Measurements from ENCODE around the gene CXCL16. TPM values are rescaled to one million over a fixed set of nuclear protein-coding genes. Genes with fewer than 3 reads are reported as not detected.

CXCL16 gene
- total RNA-seq, 1 experiment from 2014 or later = 44.8 TPM

GRCh38 chr17:4709794-4710692, 29.7 kb downstream of the CXCL16 start, which contains the start of gene ARRB2 (continued):
- TF ChIP-seq REST (IDR thresholded peaks at IDR 0.05; ENCODE audit: low read depth) = no peak
- TF ChIP-seq JUND (IDR thresholded peaks at IDR 0.05) = no peak
- no peak for TF ChIP-seq SRF (IDR thresholded peaks at IDR 0.05; ENCODE audit: low read depth)
- no peak for TF ChIP-seq POLR2A (IDR thresholded peaks at IDR 0.05; ENCODE audit: borderline replicate concordance, extremely low read depth, insufficient read depth, insufficient read length)
- no peak for TF ChIP-seq ELF1 (IDR thresholded peaks at IDR 0.05; ENCODE audit: borderline replicate concordance, low read depth)

- H2AFZ ChIP-seq (ENCODE audit: low read depth, low read length, poor library complexity, severe bottlenecking) = no peak overlapping the region
- TF ChIP-seq RAD21 (IDR thresholded peaks at IDR 0.05; ENCODE audit: low read depth) (no peak), ZNF274 (IDR thresholded peaks at IDR 0.05; ENCODE audit: low read depth, low read length) (no peak), POLR2AphosphoS5 (IDR thresholded peaks at IDR 0.05; ENCODE audit: low read depth, low read length) (peak; percentile 51), SIN3A (IDR thresholded peaks at IDR 0.05; ENCODE audit: low read depth) (no peak), SP1 (IDR thresholded peaks at IDR 0.05; ENCODE audit: low read depth) (peak; percentile 28; the same call in 1 of the 2 replicates)
- H3K79me2 ChIP-seq (ENCODE audit: insufficient read depth, low read length) = peaks cover 34% of the 10 kb centered on the region
- no peak overlapping the region for H3K27ac ChIP-seq (ENCODE audit: low read depth, low read length)
- H3K36me3 ChIP-seq (ENCODE audit: control insufficient read depth in 1 of 2, insufficient read depth in 2 of 2, low read length in 2 of 2) = no peaks in the 10 kb centered on the region
- CTCF ChIA-PET = interaction anchor here (3.0 kb wide), 1 partner anchor 82 kb away, joined by 12 read pairs; no protein-coding TSS in a partner anchor
- H4K20me1 ChIP-seq (ENCODE audit: insufficient read depth) = no peaks in the 10 kb centered on the region
- BruUV-seq (replicated peaks) = no TSS peak
- intact Hi-C loops (cut with micrococcal nuclease) = no loop called here
- no peaks in the 10 kb centered on the region for H3K9me3 ChIP-seq (ENCODE audit: control insufficient read depth in 1 of 2, insufficient read depth in 1 of 2, low read depth in 1 of 2, low read length in 2 of 2)
- DNase-seq (ENCODE audit: low read depth, low spot score) (no peak), ATAC-seq (no peak)
- no peak overlapping the region for H3K9ac ChIP-seq (ENCODE audit: low read length)
- no peaks in the 10 kb centered on the region for H3K27me3 ChIP-seq (ENCODE audit: insufficient read depth, low read length)
- RAD21 ChIA-PET (ENCODE audit: low non-redundant PET in 1 of 2, low total read pairs in 2 of 2, uncharacterized antibody in 2 of 2, unreplicated experiment in 2 of 2) = no interaction called here
- H3K4me1 ChIP-seq (ENCODE audit: control insufficient read depth in 1 of 2, insufficient read depth in 2 of 2, low read length in 2 of 2) = peaks cover 13 to 56% of the 10 kb centered on the region in 2 experiments; a peak in 3 of 4 replicates
- H3K4me3 ChIP-seq (replicated peaks in 1 of 2; ENCODE audit: low read depth in 1 of 2, low read length in 2 of 2) = no peak overlapping the region
- no peak overlapping the region for H3K4me2 ChIP-seq (ENCODE audit: low read length)
- POLR2A ChIA-PET = no interaction called here
- no peaks in the 10 kb centered on the region for H3K9me2 ChIP-seq (ENCODE audit: insufficient read depth)
Measured at GRCh38 chr17:4708436-4708835, 31.3 kb downstream of the CXCL16 start.
